Esophagus muscularis mucosa (tissue), 4 donors: ENCODE measurements around the gene FREM2. TPM values are rescaled to one million over a fixed set of nuclear protein-coding genes. Genes with fewer than 3 reads are reported as not detected.

Experiments used
- DNase-seq: peaks from one replicate; pipeline ENCODE4 v3.0.0-alpha.2; 2017; ENCODE audit errors: extremely low spot score
- H3K27ac ChIP-seq, 4 donors: fragments of 200-600 bp; sonication (generic); replicated peaks in 1 of 4; 1 replicate in 3 of 4; 2 replicates in 1 of 4; pipeline ENCODE4 v1.5.1; 2016 to 2019; ENCODE audit warnings: mild to moderate bottlenecking in 1 of 4
- H3K27me3 ChIP-seq, 4 donors: fragments of 200-600 bp; sonication (generic); one replicate each; pipeline versions ENCODE4 v1.5.1 to v1.6.0; 2016 to 2019
- H3K36me3 ChIP-seq, 4 donors: fragments of 200-600 bp; sonication (generic); one replicate each; pipeline ENCODE4 v1.5.1; 2016 to 2019
- H3K4me1 ChIP-seq, 4 donors: fragments of 200-600 bp; sonication (generic); one replicate each; pipeline ENCODE4 v1.5.1; 2016 to 2019
- H3K4me3 ChIP-seq, 4 donors: fragments of 200-600 bp; sonication (generic); 1 replicate in 2 of 4; 2 replicates in 2 of 4; pipeline ENCODE4 v1.5.1; 2016 to 2019; ENCODE audit warnings: mild to moderate bottlenecking in 4 of 4, moderate library complexity in 1 of 4
- H3K9me3 ChIP-seq, 4 donors: fragments of 200-600 bp; sonication (generic); 1 replicate in 3 of 4; 2 replicates in 1 of 4; pipeline ENCODE4 v1.5.1; 2016 to 2019
- CTCF ChIP-seq, 3 experiments: fragments of 200-600 bp in 2 of 3; fragments of 450-650 bp in 1 of 3; sonication (generic) in 2 of 3; IDR thresholded peaks; one replicate each; pipeline ENCODE4 v1.5.1; 2017 to 2019; ENCODE audit warnings: antibody characterized with exemption in 3 of 3, mild to moderate bottlenecking in 2 of 3, moderate library complexity in 1 of 3
- EP300 ChIP-seq: sonication (generic); formaldehyde crosslinking; IDR thresholded peaks from one replicate; pipeline ENCODE4 v1.6.1; 2017; ENCODE audit warnings: antibody characterized with exemption
- POLR2A ChIP-seq: fragments of 450-650 bp; IDR thresholded peaks from one replicate; pipeline ENCODE4 v1.6.1; 2017; ENCODE audit warnings: antibody characterized with exemption, moderate library complexity, mild to moderate bottlenecking, low read depth
- POLR2AphosphoS5 ChIP-seq, 2 donors: sonication (generic); formaldehyde crosslinking; IDR thresholded peaks; one replicate each; pipeline ENCODE4 v1.6.1; 2017; ENCODE audit warnings: antibody characterized with exemption in 2 of 2
- WGBS: methylation state at CpG from one replicate; pipeline ENCODE4 v1.1.5; 2018; 5-methylcytosine and 5-hydroxymethylcytosine counted together
- intact Hi-C: fragments of 100-400 bp; cut with DNase I; formaldehyde crosslinking; loops from one replicate; pipeline ENCODE4 v1.15.1; 2023
- total RNA-seq, 4 donors: library from RNA; depleted of rRNA; stranded (reverse); fragments of >200 nt; gene quantifications; one replicate each; pipeline versions ENCODE4 v1.1.0 to v1.2.1, GENCODE V29; 2016

Gene FREM2
- total RNA-seq, result under 1 TPM in 3 of 4 donors, not detected in 1; 0.13 to 0.34 (median 0.33) TPM

GRCh38 chr13:38686577-38687245, at the start of gene FREM2:
Gene FREM2 (plus strand): TSS chr13:38687077. CDS start chr13:38687345, 268 bp downstream.
- DNase-seq, result no peak
- Histone ChIP-seq H3K4me1 (peaks cover 5 to 28% (median 23%) of the 10 kb centered on the region in 4 donors), H3K36me3 (no peaks in the 10 kb centered on the region), H3K27ac (no peak within 1 kb of the TSS), H3K4me3 (peak within 1 kb of the TSS; percentile 47 to 57 (median 48)), H3K9me3 (no peaks in the 10 kb centered on the region), H3K27me3 (peaks cover 0 to 44% (median 10%) of the 10 kb centered on the region in 4 donors)
- intact Hi-C loops, result loop anchor here (10.0 kb wide), 1 partner anchor 78 kb away; no protein-coding TSS in a partner anchor
- WGBS, result under 1% methylated on average over 38 of the region's 40 CpGs
- TF ChIP-seq CTCF (IDR thresholded peaks at IDR 0.05) (no peak), POLR2A (no peak), EP300 (no peak)

GRCh38 chr13:38637576-38637975, 49.3 kb upstream of the FREM2 start:
- no peaks in the 10 kb centered on the region for H3K36me3 ChIP-seq
- H3K4me3 ChIP-seq, result no peak overlapping the region
- WGBS, result 76% methylated on average over 3 of the region's 3 CpGs
- no peaks in the 10 kb centered on the region for H3K4me1 ChIP-seq
- no peak overlapping the region for H3K27ac ChIP-seq
- H3K9me3 ChIP-seq, result no peaks in the 10 kb centered on the region
- no peaks in the 10 kb centered on the region for H3K27me3 ChIP-seq
- no peak for DNase-seq
- intact Hi-C loops, result no loop called here
- no peak for TF ChIP-seq CTCF (IDR thresholded peaks at IDR 0.05)
- no peak for TF ChIP-seq POLR2AphosphoS5 (IDR thresholded peaks at IDR 0.05)
- TF ChIP-seq POLR2A, result no peak
- TF ChIP-seq EP300, result no peak

GRCh38 chr13:38641164-38641948, 45.5 kb upstream of the FREM2 start:
- 94% methylated on average over 5 of the region's 5 CpGs for WGBS
- no peak for DNase-seq
- TF ChIP-seq POLR2A (no peak), CTCF (IDR thresholded peaks at IDR 0.05) (no peak), EP300 (no peak), POLR2AphosphoS5 (IDR thresholded peaks at IDR 0.05) (no peak)
- Histone ChIP-seq H3K36me3 (no peaks in the 10 kb centered on the region), H3K9me3 (no peaks in the 10 kb centered on the region), H3K27ac (no peak overlapping the region), H3K4me1 (no peaks in the 10 kb centered on the region), H3K27me3 (no peaks in the 10 kb centered on the region), H3K4me3 (no peak overlapping the region)
- intact Hi-C loops, result no loop called here

- no peak overlapping the region for H3K4me3 ChIP-seq
- intact Hi-C loops, result no loop called here
- no peaks in the 10 kb centered on the region for H3K36me3 ChIP-seq
- no peak for DNase-seq
- WGBS, result 70% methylated on average over 1 of the region's 1 CpG
- H3K9me3 ChIP-seq, result no peaks in the 10 kb centered on the region
- peaks cover 0 to 17% (median 3%) of the 10 kb centered on the region in 4 donors for H3K4me1 ChIP-seq
- no peaks in the 10 kb centered on the region for H3K27me3 ChIP-seq
- TF ChIP-seq POLR2AphosphoS5 (IDR thresholded peaks at IDR 0.05) (no peak), EP300 (no peak), CTCF (IDR thresholded peaks at IDR 0.05) (no peak), POLR2A (no peak)
- H3K27ac ChIP-seq, result no peak overlapping the region
These were observed 39.6 kb upstream of the FREM2 start for GRCh38 chr13:38647312-38647711.
